CD4-positive, alpha-beta T cell treated with Interleukin-10 for 1 hour (primary cell): ENCODE results near the gene KYAT1.
A peak's percentile ranks its signal among the peaks of the same experiment; 100 is the strongest.

Experiments used
- DNase-seq: peaks from one replicate; pipeline ENCODE4 v3.0.0-alpha.2; 2020

Gene KYAT1

DNA sequence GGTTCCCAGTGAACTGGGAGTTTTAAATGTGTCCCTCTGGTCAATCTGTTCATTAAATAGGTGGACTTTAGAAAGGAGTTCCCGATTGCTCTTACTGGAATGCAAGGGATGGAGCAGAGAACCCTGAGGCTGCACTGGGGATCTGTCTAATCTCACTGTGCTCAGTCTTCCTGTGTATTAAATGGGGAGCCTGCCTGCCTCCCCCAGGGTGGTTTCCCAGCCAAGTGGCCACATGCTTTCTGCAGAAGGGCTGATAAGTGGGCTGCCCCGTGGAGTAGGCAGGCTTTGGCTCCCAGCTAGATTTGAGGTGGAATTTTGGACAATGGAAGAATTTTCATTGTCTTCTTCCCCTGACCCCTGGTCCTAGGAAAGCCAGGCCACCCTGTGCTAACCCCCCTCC lies 25.0 kb upstream of the KYAT1 start:
- no peak for DNase-seq

GRCh38 chr9:128905964-128906363 lies 24.2 kb upstream of the KYAT1 start:
- DNase-seq: no peak

GRCh38 chr9:128903871-128904620 lies 22.3 kb upstream of the KYAT1 start:
- DNase-seq: no peak

- DNase-seq: no peak
Measured at GRCh38 chr9:128903079-128903461, 21.3 kb upstream of the KYAT1 start.

GRCh38 chr9:128902351-128903078 lies 20.8 kb upstream of the KYAT1 start:
- DNase-seq: peak; percentile 88

GRCh38 chr9:128901822-128902221 lies 20.1 kb upstream of the KYAT1 start:
- DNase-seq: no peak

- DNase-seq: no peak
Measured at GRCh38 chr9:128901379-128901778, 19.6 kb upstream of the KYAT1 start.

DNA sequence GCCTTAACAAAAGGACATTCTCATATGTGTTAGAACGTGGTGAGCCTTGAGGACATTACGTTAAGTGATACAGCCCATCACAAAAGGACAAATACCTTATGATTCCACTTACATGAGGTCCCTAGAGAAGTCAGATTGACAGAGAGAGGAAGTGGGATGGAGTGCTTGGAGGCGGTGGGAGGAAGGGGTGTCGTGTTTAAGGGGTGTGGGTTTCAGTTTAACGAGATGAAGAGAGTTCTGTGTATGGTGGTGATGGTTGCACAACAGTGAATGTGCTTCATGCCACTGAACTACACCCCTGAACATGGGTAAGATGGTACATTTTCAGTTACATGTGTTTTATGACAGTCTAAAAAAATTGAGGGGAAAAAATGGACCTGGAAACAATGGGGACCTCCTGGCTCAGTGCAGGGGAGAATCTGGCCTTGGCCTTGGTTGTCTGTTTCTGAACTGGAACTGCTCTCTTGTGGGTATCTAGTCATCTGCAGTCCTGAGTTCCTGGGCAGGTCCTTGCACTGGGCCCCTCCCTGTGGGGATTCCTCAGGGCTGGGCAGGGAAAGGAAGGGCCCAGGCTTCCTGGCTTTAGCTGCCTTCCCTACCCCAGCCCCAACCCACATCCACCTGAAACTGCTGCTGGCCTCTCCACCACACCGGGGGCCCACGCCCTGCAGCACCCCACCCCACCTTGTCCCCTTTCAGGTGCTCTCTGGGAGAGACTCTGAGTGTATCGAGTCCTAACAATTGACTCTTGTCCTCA lies 18.0 kb upstream of the KYAT1 start:
- peak; percentile 44 for DNase-seq

DNA sequence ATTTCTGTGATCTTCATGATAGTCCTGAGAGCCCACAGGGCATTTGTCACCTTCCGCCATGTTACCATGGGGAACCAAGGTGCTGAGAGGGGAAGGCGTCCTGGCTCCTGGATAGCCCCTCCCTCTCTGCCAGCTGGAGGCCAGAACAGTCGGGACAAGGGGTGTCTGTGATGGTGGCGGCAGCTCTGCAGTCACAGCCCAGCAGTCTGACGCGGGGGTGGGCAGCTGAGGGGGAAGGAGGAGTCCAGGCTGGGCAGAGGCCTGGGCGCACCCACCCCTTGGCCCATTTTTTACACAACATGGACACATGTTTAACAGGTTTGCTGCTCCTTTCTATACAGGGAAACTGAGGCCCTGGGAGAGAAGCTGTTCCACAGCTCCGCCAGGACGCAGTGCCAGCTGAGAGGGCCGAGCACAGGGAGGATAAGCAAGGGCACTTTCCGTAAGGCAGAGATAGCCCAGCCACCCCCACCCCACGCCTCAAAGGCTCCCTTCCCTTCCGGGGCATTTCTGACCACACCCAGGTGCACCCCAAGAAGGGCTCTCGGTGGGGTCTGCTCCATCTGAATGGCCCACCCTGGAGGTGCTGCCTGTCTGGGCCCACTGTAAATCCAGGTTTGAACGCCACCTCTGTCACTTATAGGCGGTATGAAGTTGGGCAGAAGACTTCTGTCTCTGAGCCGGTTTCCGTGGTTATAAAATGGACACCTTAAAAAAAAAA lies 17.3 kb upstream of the KYAT1 start:
- no peak for DNase-seq

GRCh38 chr9:128898382-128898781 lies 16.6 kb upstream of the KYAT1 start:
- no peak for DNase-seq

GRCh38 chr9:128895556-128895955 lies 13.8 kb upstream of the KYAT1 start:
- no peak for DNase-seq

GRCh38 chr9:128894764-128895163 lies 13.0 kb upstream of the KYAT1 start:
- no peak for DNase-seq

DNA sequence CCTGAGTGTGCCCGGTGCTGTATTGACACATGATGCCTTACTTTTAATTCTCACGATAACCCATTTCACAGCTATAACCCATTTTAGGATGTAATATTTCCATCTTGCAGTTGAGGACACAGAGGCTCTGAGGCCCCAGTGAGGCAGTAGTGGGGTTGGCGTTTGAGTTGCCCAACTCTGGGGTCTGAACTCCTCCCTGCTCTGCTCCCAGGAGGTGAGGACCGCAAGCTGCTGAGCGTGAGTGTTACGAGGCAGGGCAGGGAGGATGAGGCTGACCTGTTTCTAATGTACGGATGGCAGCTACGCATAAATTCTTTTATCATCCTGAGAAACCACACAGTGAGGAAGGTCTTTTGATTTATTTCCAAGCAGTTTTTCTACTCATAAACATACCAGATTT lies 11.6 kb upstream of the KYAT1 start:
- DNase-seq: no peak

- DNase-seq: peak; percentile 36
Measured at GRCh38 chr9:128892221-128892921, 10.6 kb upstream of the KYAT1 start.

GRCh38 chr9:128891321-128892220 lies 9.8 kb upstream of the KYAT1 start:
- DNase-seq: no peak

DNA sequence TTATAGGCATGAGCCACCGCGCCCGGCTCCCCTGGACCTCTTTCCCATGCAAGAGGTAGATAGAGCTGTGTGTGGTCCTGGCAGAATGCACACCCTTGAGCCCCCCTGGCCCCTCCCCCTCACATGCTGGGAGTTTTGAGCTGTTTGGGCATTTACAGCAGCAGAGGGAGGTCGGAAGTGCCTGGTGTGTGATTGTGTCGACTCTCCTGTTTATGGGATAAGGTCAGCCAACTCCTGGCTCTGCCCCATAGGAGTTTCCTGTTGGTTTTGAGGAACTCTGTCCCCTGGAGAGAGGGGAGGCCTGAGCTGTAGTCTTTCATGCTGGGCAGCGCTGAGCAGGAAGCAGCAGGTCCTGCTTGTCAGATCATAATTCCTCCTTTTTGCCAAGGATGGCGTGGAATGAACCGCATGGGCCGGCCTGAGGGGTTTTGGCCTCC lies 6.2 kb upstream of the KYAT1 start:
- DNase-seq: no peak

DNA sequence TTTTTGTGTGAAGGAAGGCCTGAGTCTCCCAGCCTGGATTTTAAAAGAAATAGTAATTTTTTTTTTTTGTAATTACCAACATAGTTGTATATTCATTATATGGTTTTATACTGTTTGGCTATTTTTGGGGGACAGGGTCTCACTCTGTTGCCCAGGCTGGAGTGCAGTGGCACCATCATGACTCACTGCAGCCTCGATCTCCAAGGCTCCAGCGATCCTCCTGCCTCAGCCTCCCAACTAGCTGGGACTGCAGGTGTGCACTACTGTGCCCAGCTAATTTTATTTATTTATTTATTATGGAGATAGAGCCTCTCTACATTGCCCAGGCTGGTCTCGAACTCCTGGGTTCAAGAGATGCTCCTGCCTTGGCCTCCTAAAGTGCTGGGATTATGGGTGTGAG lies 5.3 kb upstream of the KYAT1 start:
- DNase-seq: no peak

- DNase-seq: no peak
Measured at GRCh38 chr9:128886211-128886891, 4.6 kb upstream of the KYAT1 start.

- no peak for DNase-seq
Measured at GRCh38 chr9:128885798-128886197, 4.0 kb upstream of the KYAT1 start.

GRCh38 chr9:128885376-128885775 lies 3.6 kb upstream of the KYAT1 start:
- no peak for DNase-seq

- no peak for DNase-seq
Measured at GRCh38 chr9:128884164-128884563, 2.4 kb upstream of the KYAT1 start.
